ENCODE results near the gene VWA8. TPM values are rescaled to one million over a fixed set of nuclear protein-coding genes. Genes with fewer than 3 reads are reported as not detected.
"Not testable (repeated sequence)": the region's sequence is repeated elsewhere in the genome, so short reads cannot be mapped to it uniquely, and the experiment has no call there.

VWA8 gene
- total and polyA plus RNA-seq, 2 of the 8 experiments (the other 6 are each of a cell fraction or from before 2014, with no cell fraction given) = 5.9 to 19.6 TPM

DNA sequence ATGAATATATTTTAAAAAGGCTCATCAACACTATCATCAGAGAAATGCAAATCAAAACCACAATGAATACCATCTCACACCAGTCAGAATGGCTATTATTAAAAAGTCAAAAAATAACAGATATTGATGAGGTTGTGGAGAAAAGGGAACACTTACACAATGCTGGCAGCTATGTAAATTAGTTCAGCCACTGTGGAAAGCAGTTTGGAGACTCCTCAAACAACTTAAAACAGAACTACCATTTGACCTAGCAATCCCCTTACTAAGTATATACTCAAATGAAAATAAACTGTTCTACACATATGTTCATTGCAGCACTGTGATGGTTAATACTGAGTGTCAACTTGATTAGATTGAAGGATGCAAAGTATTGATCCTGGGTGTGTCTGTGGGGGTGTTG, 98.2 kb downstream of the VWA8 start:
- POLR2A ChIA-PET (ENCODE audit: partially characterized antibody); H3K27me3 ChIP-seq (replicated peaks in 1 of 4; ENCODE audit: control insufficient read depth in 3 of 4, extremely low read depth in 1 of 4, insufficient read depth in 3 of 4, low read length in 3 of 4); CTCF ChIA-PET (ENCODE audit: partially characterized antibody): not testable (repeated sequence)

More for the DNA sequence above, 98.2 kb downstream of the VWA8 start:
- not testable (repeated sequence) for H2BK15ac ChIP-seq (ENCODE audit: low read length); H3K23ac ChIP-seq (ENCODE audit: insufficient read length); H3K36me3 ChIP-seq (ENCODE audit: control insufficient read depth in 2 of 4, insufficient read depth in 4 of 4, low read length in 3 of 4); H3K27ac ChIP-seq (ENCODE audit: low read depth, low read length); H3K14ac ChIP-seq (ENCODE audit: insufficient read length); H3K4ac ChIP-seq (replicated peaks; ENCODE audit: insufficient read length, low read depth, low read length); H2BK120ac ChIP-seq (replicated peaks; ENCODE audit: low read depth, low read length); H3K4me3 ChIP-seq (ENCODE audit: extremely low read depth in 1 of 4, insufficient read depth in 2 of 4, low read depth in 3 of 4, low read length in 4 of 4); H2AK5ac ChIP-seq (ENCODE audit: low read depth, low read length); H3K4me2 ChIP-seq (ENCODE audit: insufficient read depth in 1 of 2, low read depth in 2 of 2, low read length in 2 of 2); H3K23me2 ChIP-seq (ENCODE audit: low read depth, low read length); H4K20me1 ChIP-seq (replicated peaks in 1 of 2; ENCODE audit: control insufficient read depth in 1 of 2, insufficient read depth in 2 of 2, low read length in 2 of 2); H3K18ac ChIP-seq (ENCODE audit: extremely low read depth, low read length); H3K9me3 ChIP-seq (ENCODE audit: insufficient read depth in 2 of 2, low read depth in 1 of 2, low read length in 1 of 2); H2BK20ac ChIP-seq (ENCODE audit: low read length); H3K79me2 ChIP-seq (ENCODE audit: control insufficient read depth in 1 of 2, insufficient read depth in 2 of 2, low read length in 2 of 2); DNase-seq (ENCODE audit: low read depth in 1 of 2, low spot score in 2 of 2); H2AFZ ChIP-seq (ENCODE audit: low read length); FAIRE-seq; H2BK5ac ChIP-seq (ENCODE audit: low read depth, low read length); H4K91ac ChIP-seq (replicated peaks; ENCODE audit: insufficient read length, low read length); H4K5ac ChIP-seq (ENCODE audit: insufficient read length, low read depth, low read length); H2BK12ac ChIP-seq (ENCODE audit: low read depth, low read length); H3K79me1 ChIP-seq (ENCODE audit: low read depth, low read length); H4K8ac ChIP-seq (ENCODE audit: extremely low read depth, insufficient read depth, low read length); H3K56ac ChIP-seq (replicated peaks; ENCODE audit: insufficient read length, low read depth, low read length); H3K4me1 ChIP-seq (replicated peaks in 1 of 4; ENCODE audit: control insufficient read depth in 3 of 4, insufficient read depth in 4 of 4, low read length in 3 of 4); H3K9ac ChIP-seq (replicated peaks in 1 of 4; ENCODE audit: extremely low read depth in 1 of 4, low read depth in 3 of 4, low read length in 3 of 4)
